Activated CD4-positive, CD25-positive, alpha-beta regulatory T cell treated with anti-CD3 and anti-CD28 coated beads, Interleukin-2, amount 50 U/mL, for 24 hours (primary cell): ENCODE data around the gene HOXC11.

ENCODE experiments used
- ATAC-seq, 2 donors: fragments of 150-1000 bp; cut with Tn5 transposase; one replicate each; pipeline ENCODE4 v1.10.0; 2021; ENCODE audit warnings: mild to moderate bottlenecking in 1 of 2, moderate library complexity in 1 of 2

The HOXC11 gene

GRCh38 chr12:53985994-53986685 lies 13.2 kb downstream of the HOXC11 start:
- no peak for ATAC-seq

GRCh38 chr12:53986686-53987483 lies 14.0 kb downstream of the HOXC11 start:
- no peak for ATAC-seq

- ATAC-seq = no peak
These were observed 14.9 kb downstream of the HOXC11 start for GRCh38 chr12:53987787-53988230.

- no peak for ATAC-seq
These were observed 15.8 kb downstream of the HOXC11 start for GRCh38 chr12:53988541-53989226.

- ATAC-seq = no peak
These were observed 16.5 kb downstream of the HOXC11 start for GRCh38 chr12:53989227-53990113.

- no peak for ATAC-seq
These were observed 17.6 kb downstream of the HOXC11 start for GRCh38 chr12:53990311-53991076.

GRCh38 chr12:53991077-53991460 lies 18.1 kb downstream of the HOXC11 start:
- no peak for ATAC-seq

GRCh38 chr12:53992377-53992889 lies 19.5 kb downstream of the HOXC11 start:
- ATAC-seq = no peak

GRCh38 chr12:53993162-53994008 lies 20.5 kb downstream of the HOXC11 start:
- no peak for ATAC-seq

- no peak for ATAC-seq
These were observed 21.0 kb downstream of the HOXC11 start for GRCh38 chr12:53994009-53994263.

- no peak for ATAC-seq
These were observed 21.5 kb downstream of the HOXC11 start for GRCh38 chr12:53994264-53995001.

- ATAC-seq = peak in 1 of 2 donors; percentile 15
These were observed 22.1 kb downstream of the HOXC11 start for GRCh38 chr12:53995002-53995377.

GRCh38 chr12:53995378-53996239 lies 22.7 kb downstream of the HOXC11 start:
- peak in 1 of 2 donors; percentile 57 for ATAC-seq

- ATAC-seq = no peak
These were observed 23.6 kb downstream of the HOXC11 start for GRCh38 chr12:53996240-53997203.

- no peak for ATAC-seq
These were observed 24.5 kb downstream of the HOXC11 start for GRCh38 chr12:53997204-53998109.

- ATAC-seq = no peak
These were observed 25.4 kb downstream of the HOXC11 start for GRCh38 chr12:53998110-53998899.
